ENCODE data around the gene SLC66A2. TPM values are rescaled to one million over a fixed set of nuclear protein-coding genes. Genes with fewer than 3 reads are reported as not detected.
"Not testable (repeated sequence)": the region's sequence is repeated elsewhere in the genome, so short reads cannot be mapped to it uniquely, and the experiment has no call there.

The SLC66A2 gene
- 48.1 and 49.5 TPM in 2 replicates for total RNA-seq

GRCh38 chr18:79951545-79952455, at the start of gene SLC66A2:
Gene SLC66A2 (minus strand): TSS chr18:79951653. CDS start chr18:79950926, 727 bp downstream.
- Mint-ChIP-seq H3K4me1 (ENCODE audit: low read depth) (peaks cover 28% of the 10 kb centered on the region), H3K27ac (peak within 1 kb of the TSS; percentile 65), H3K4me3 (ENCODE audit: low read depth) (peak within 1 kb of the TSS; percentile 82), H3K36me3 (ENCODE audit: low read depth) (peaks cover 26% of the 10 kb centered on the region), H3K9me3 (no peaks in the 10 kb centered on the region), H3K27me3 (ENCODE audit: low read depth) (no peaks in the 10 kb centered on the region)
- DNase-seq (ENCODE audit: low spot score): peak; percentile 85
- intact Hi-C loops (cut with micrococcal nuclease): loop anchor here (1.0 to 10.0 kb wide), 4 partner anchors 12 to 427 kb away; partner anchors contain the start of gene TXNL4A

- Mint-ChIP-seq H3K27me3 (ENCODE audit: low read depth) (no peaks in the 10 kb centered on the region), H3K4me3 (ENCODE audit: low read depth) (no peak overlapping the region), H3K36me3 (ENCODE audit: low read depth) (peaks cover 4% of the 10 kb centered on the region), H3K4me1 (ENCODE audit: low read depth) (no peaks in the 10 kb centered on the region), H3K27ac (no peak overlapping the region), H3K9me3 (peaks cover 10% of the 10 kb centered on the region)
- intact Hi-C loops (cut with micrococcal nuclease): no loop called here
- DNase-seq (ENCODE audit: low spot score): no peak
Observed at GRCh38 chr18:80000877-80001276, 49.4 kb upstream of the SLC66A2 start.

GRCh38 chr18:79999701-80000100, 48.2 kb upstream of the SLC66A2 start:
- H3K9me3 Mint-ChIP-seq; H3K36me3 Mint-ChIP-seq (ENCODE audit: low read depth); H3K4me1 Mint-ChIP-seq (ENCODE audit: low read depth); H3K27me3 Mint-ChIP-seq (ENCODE audit: low read depth); H3K27ac Mint-ChIP-seq; DNase-seq (ENCODE audit: low spot score); H3K4me3 Mint-ChIP-seq (ENCODE audit: low read depth); intact Hi-C loops (cut with micrococcal nuclease): not testable (repeated sequence)

- Mint-ChIP-seq H3K36me3 (ENCODE audit: low read depth) (peaks cover 12% of the 10 kb centered on the region), H3K9me3 (no peaks in the 10 kb centered on the region), H3K27me3 (ENCODE audit: low read depth) (no peaks in the 10 kb centered on the region), H3K4me3 (ENCODE audit: low read depth) (no peak overlapping the region), H3K4me1 (ENCODE audit: low read depth) (peaks cover 9% of the 10 kb centered on the region), H3K27ac (no peak overlapping the region)
- intact Hi-C loops (cut with micrococcal nuclease): no loop called here
- no peak for DNase-seq (ENCODE audit: low spot score)
Observed at GRCh38 chr18:79991494-79991893, 40.0 kb upstream of the SLC66A2 start.

GRCh38 chr18:79989195-79989497, 37.7 kb upstream of the SLC66A2 start:
- DNase-seq (ENCODE audit: low spot score): no peak
- intact Hi-C loops (cut with micrococcal nuclease): loop anchor here (2.0 to 10.0 kb wide), 2 partner anchors 38 to 194 kb away; partner anchors contain the start of genes KCNG2 and SLC66A2
- Mint-ChIP-seq H3K27me3 (ENCODE audit: low read depth) (no peaks in the 10 kb centered on the region), H3K36me3 (ENCODE audit: low read depth) (peaks cover 29% of the 10 kb centered on the region), H3K4me3 (ENCODE audit: low read depth) (peak overlapping the region; percentile 96), H3K27ac (peak overlapping the region; percentile 95), H3K9me3 (no peaks in the 10 kb centered on the region), H3K4me1 (ENCODE audit: low read depth) (peaks cover 23% of the 10 kb centered on the region)

GRCh38 chr18:79988451-79989194, 37.2 kb upstream of the SLC66A2 start, which contains the start of gene TXNL4A:
Gene TXNL4A (minus strand): TSS chr18:79988563. CDS start chr18:79988392, 171 bp downstream.
- peak; percentile 80 for DNase-seq (ENCODE audit: low spot score)
- intact Hi-C loops (cut with micrococcal nuclease): loop anchor here (1.0 to 10.0 kb wide), 5 partner anchors 38 to 309 kb away; partner anchors contain the start of genes ADNP2, CTDP1, KCNG2 and SLC66A2
- peaks cover 28% of the 10 kb centered on the region for H3K4me1 Mint-ChIP-seq (ENCODE audit: low read depth)
- H3K9me3 Mint-ChIP-seq: no peaks in the 10 kb centered on the region
- peaks cover 34% of the 10 kb centered on the region for H3K36me3 Mint-ChIP-seq (ENCODE audit: low read depth)
- H3K27me3 Mint-ChIP-seq (ENCODE audit: low read depth): no peaks in the 10 kb centered on the region
- H3K4me3 Mint-ChIP-seq (ENCODE audit: low read depth): peak within 1 kb of the TSS; percentile 96
- H3K27ac Mint-ChIP-seq: peak within 1 kb of the TSS; percentile 95

- H3K27me3 Mint-ChIP-seq (ENCODE audit: low read depth): no peaks in the 10 kb centered on the region
- H3K27ac Mint-ChIP-seq: peak overlapping the region; percentile 83
Observed at GRCh38 chr18:79988071-79988450, 36.6 kb upstream of the SLC66A2 start.

GRCh38 chr18:79987566-79987965, 36.1 kb upstream of the SLC66A2 start:
- Mint-ChIP-seq H3K36me3 (ENCODE audit: low read depth) (peaks cover 38% of the 10 kb centered on the region), H3K27ac (peak overlapping the region; percentile 83), H3K4me1 (ENCODE audit: low read depth) (peaks cover 34% of the 10 kb centered on the region), H3K27me3 (ENCODE audit: low read depth) (no peaks in the 10 kb centered on the region), H3K9me3 (no peaks in the 10 kb centered on the region), H3K4me3 (ENCODE audit: low read depth) (peak overlapping the region; percentile 92)
- intact Hi-C loops (cut with micrococcal nuclease): loop anchor here (10.0 kb wide), 1 partner anchor 193 kb away; the partner anchor contains the start of gene KCNG2
- no peak for DNase-seq (ENCODE audit: low spot score)

More at GRCh38 chr18:79988071-79988450, 36.6 kb upstream of the SLC66A2 start:
- no peaks in the 10 kb centered on the region for H3K9me3 Mint-ChIP-seq
- H3K4me3 Mint-ChIP-seq (ENCODE audit: low read depth): peak overlapping the region; percentile 92
- H3K4me1 Mint-ChIP-seq (ENCODE audit: low read depth): peaks cover 32% of the 10 kb centered on the region
- intact Hi-C loops (cut with micrococcal nuclease): loop anchor here (1.0 to 10.0 kb wide), 5 partner anchors 37 to 309 kb away; partner anchors contain the start of genes ADNP2, CTDP1, KCNG2 and SLC66A2
- peak; percentile 69 for DNase-seq (ENCODE audit: low spot score)
- H3K36me3 Mint-ChIP-seq (ENCODE audit: low read depth): peaks cover 37% of the 10 kb centered on the region

- Mint-ChIP-seq H3K9me3 (no peaks in the 10 kb centered on the region), H3K4me1 (ENCODE audit: low read depth) (peaks cover 42% of the 10 kb centered on the region), H3K36me3 (ENCODE audit: low read depth) (peaks cover 47% of the 10 kb centered on the region), H3K27ac (peak overlapping the region; percentile 62), H3K27me3 (ENCODE audit: low read depth) (no peaks in the 10 kb centered on the region), H3K4me3 (ENCODE audit: low read depth) (peak overlapping the region; percentile 92)
- DNase-seq (ENCODE audit: low spot score): no peak
- intact Hi-C loops (cut with micrococcal nuclease): loop anchor here (10.0 kb wide), 1 partner anchor 192 kb away; the partner anchor contains the start of gene KCNG2
Observed at GRCh38 chr18:79986726-79987125, 35.3 kb upstream of the SLC66A2 start.

- intact Hi-C loops (cut with micrococcal nuclease): loop anchor here (10.0 kb wide), 1 partner anchor 190 kb away; the partner anchor contains the start of gene KCNG2
- H3K27ac Mint-ChIP-seq: no peak overlapping the region
- peaks cover 44% of the 10 kb centered on the region for H3K4me1 Mint-ChIP-seq (ENCODE audit: low read depth)
- no peaks in the 10 kb centered on the region for H3K27me3 Mint-ChIP-seq (ENCODE audit: low read depth)
- H3K4me3 Mint-ChIP-seq (ENCODE audit: low read depth): no peak overlapping the region
- H3K36me3 Mint-ChIP-seq (ENCODE audit: low read depth): peaks cover 53% of the 10 kb centered on the region
- H3K9me3 Mint-ChIP-seq: no peaks in the 10 kb centered on the region
- no peak for DNase-seq (ENCODE audit: low spot score)
Observed at GRCh38 chr18:79985172-79985571, 33.7 kb upstream of the SLC66A2 start.

- peaks cover 48% of the 10 kb centered on the region for H3K4me1 Mint-ChIP-seq (ENCODE audit: low read depth)
- intact Hi-C loops (cut with micrococcal nuclease): loop anchor here (10.0 kb wide), 1 partner anchor 189 kb away; the partner anchor contains the start of gene KCNG2
- H3K36me3 Mint-ChIP-seq (ENCODE audit: low read depth): peaks cover 64% of the 10 kb centered on the region
- H3K9me3 Mint-ChIP-seq: no peaks in the 10 kb centered on the region
- H3K4me3 Mint-ChIP-seq (ENCODE audit: low read depth): no peak overlapping the region
- H3K27ac Mint-ChIP-seq: peak overlapping the region; percentile 19
- H3K27me3 Mint-ChIP-seq (ENCODE audit: low read depth): no peaks in the 10 kb centered on the region
- DNase-seq (ENCODE audit: low spot score): no peak
Observed at GRCh38 chr18:79983793-79984192, 32.3 kb upstream of the SLC66A2 start.

- Mint-ChIP-seq H3K36me3 (ENCODE audit: low read depth) (peaks cover 64% of the 10 kb centered on the region), H3K27ac (peak overlapping the region; percentile 33)
- intact Hi-C loops (cut with micrococcal nuclease): loop anchor here (10.0 kb wide), 1 partner anchor 188 kb away; the partner anchor contains the start of gene KCNG2
Observed at GRCh38 chr18:79983253-79983652, 31.8 kb upstream of the SLC66A2 start.

More at GRCh38 chr18:79983253-79983652, 31.8 kb upstream of the SLC66A2 start:
- H3K27me3 Mint-ChIP-seq (ENCODE audit: low read depth): no peaks in the 10 kb centered on the region
- H3K9me3 Mint-ChIP-seq: no peaks in the 10 kb centered on the region
- H3K4me1 Mint-ChIP-seq (ENCODE audit: low read depth): peaks cover 48% of the 10 kb centered on the region
- no peak for DNase-seq (ENCODE audit: low spot score)
- no peak overlapping the region for H3K4me3 Mint-ChIP-seq (ENCODE audit: low read depth)
